Naive thymus-derived CD4-positive, alpha-beta T cell (primary cell): Measurements from ENCODE around the gene LAMP2. TPM values are rescaled to one million over a fixed set of nuclear protein-coding genes. Genes with fewer than 3 reads are reported as not detected.
"Not testable (repeated sequence)": the region's sequence is repeated elsewhere in the genome, so short reads cannot be mapped to it uniquely, and the experiment has no call there.

Experiments used
- ATAC-seq: fragments of 150-1000 bp; cut with Tn5 transposase; 2 replicates; pipeline ENCODE4 v1.10.0; 2021; ENCODE audit warnings: mild to moderate bottlenecking, moderate library complexity
- CTCF ChIA-PET: fragments of 350-600 bp; sonication (Branson Sonifier 250); formaldehyde crosslinking; loops from one replicate; lab custom pipeline; 2021; ENCODE audit warnings: antibody characterized with exemption; lab: Charles Lee
- POLR2A ChIA-PET: fragments of 350-600 bp; sonication (Branson Sonifier 250); formaldehyde crosslinking; loops from one replicate; lab custom pipeline; 2021; ENCODE audit warnings: antibody characterized with exemption, inconsistent platforms; lab: Charles Lee
- DNase-seq, 9 donors: peaks; one replicate each; pipeline versions ENCODE4 v3.0.0 to v3.0.0-alpha.2; 2020 to 2022; ENCODE audit warnings: mixed read lengths in 1 of 9
- H3K27ac ChIP-seq: one replicate; pipeline ENCODE4 v1.7.0; 2013; ENCODE audit warnings: mild to moderate bottlenecking, low read depth, low read length, moderate library complexity
- H3K27me3 ChIP-seq, 2 donors: one replicate each; pipeline ENCODE4 v1.7.0; 2013; ENCODE audit warnings: low read length in 2 of 2, mild to moderate bottlenecking in 2 of 2, moderate library complexity in 2 of 2; ENCODE audit not compliant: control insufficient read depth in 2 of 2, insufficient read depth in 2 of 2
- H3K36me3 ChIP-seq, 3 experiments: 1 replicate in 2 of 3; 2 replicates in 1 of 3; pipeline ENCODE4 v1.7.0; 2013; ENCODE audit warnings: low read length in 3 of 3, mild to moderate bottlenecking in 3 of 3, moderate library complexity in 1 of 3; ENCODE audit not compliant: insufficient read depth in 3 of 3, control insufficient read depth in 2 of 3
- H3K4me1 ChIP-seq, 2 donors: one replicate each; pipeline ENCODE4 v1.7.0; 2013; ENCODE audit warnings: low read length in 2 of 2, mild to moderate bottlenecking in 2 of 2, moderate library complexity in 1 of 2; ENCODE audit not compliant: control insufficient read depth in 2 of 2, insufficient read depth in 2 of 2
- H3K4me3 ChIP-seq: 2 replicates; pipeline ENCODE4 v1.7.0; 2013; ENCODE audit warnings: mild to moderate bottlenecking, low read length
- H3K9me3 ChIP-seq, 3 experiments: 1 replicate in 2 of 3; 2 replicates in 1 of 3; pipeline ENCODE4 v1.7.0; 2013; ENCODE audit warnings: low read length in 3 of 3; ENCODE audit not compliant: control insufficient read depth in 2 of 3
- H3K27ac Mint-ChIP-seq, 9 donors: one replicate each; pipeline ENCODE4 v1.8.0; 2020 to 2022; ENCODE audit warnings: mixed read lengths in 9 of 9, mild to moderate bottlenecking in 8 of 9, moderate library complexity in 5 of 9, inconsistent platforms in 2 of 9
- H3K27me3 Mint-ChIP-seq, 5 donors: one replicate each; pipeline ENCODE4 v1.8.0; 2021 to 2022; ENCODE audit warnings: mixed read lengths in 5 of 5, mild to moderate bottlenecking in 1 of 5
- H3K36me3 Mint-ChIP-seq, 5 donors: one replicate each; pipeline ENCODE4 v1.8.0; 2020 to 2022; ENCODE audit warnings: mixed read lengths in 5 of 5, mild to moderate bottlenecking in 3 of 5, inconsistent platforms in 1 of 5
- H3K4me1 Mint-ChIP-seq, 7 donors: one replicate each; pipeline ENCODE4 v1.8.0; 2020 to 2022; ENCODE audit warnings: mixed read lengths in 7 of 7, mild to moderate bottlenecking in 3 of 7, inconsistent platforms in 1 of 7
- H3K4me3 Mint-ChIP-seq, 10 donors: one replicate each; pipeline ENCODE4 v1.8.0; 2020 to 2022; ENCODE audit warnings: mild to moderate bottlenecking in 10 of 10, mixed read lengths in 10 of 10, moderate library complexity in 6 of 10, inconsistent platforms in 2 of 10
- H3K9me3 Mint-ChIP-seq, 11 donors: one replicate each; pipeline ENCODE4 v1.8.0; 2020 to 2022; ENCODE audit warnings: mixed read lengths in 11 of 11, mild to moderate bottlenecking in 4 of 11, inconsistent platforms in 1 of 11, moderate library complexity in 1 of 11
- intact Hi-C, 2 donors: fragments of 100-400 bp; cut with micrococcal nuclease; formaldehyde crosslinking; loops; one replicate each; pipeline ENCODE4 v1.15.1; 2023
- polyA plus RNA-seq, 2 donors: library from polyadenylated mRNA; unstranded; fragments of 300-500 nt; fragmentation: Illumina TruSeq; gene quantifications; one replicate each; pipeline ENCODE4 v1.2.3, GENCODE V29; 2021
- total RNA-seq, 6 experiments: library from RNA in 5 of 6; stranded (reverse) in 5 of 6; gene quantifications; 1 replicate in 5 of 6; 2 replicates in 1 of 6; pipeline ENCODE4 v1.2.3 and lab custom pipeline; 2021 to 2026

LAMP2 gene
- total and polyA plus RNA-seq, 7 experiments from 2014 or later, result 22.5 to 92.3 (median 47.1) TPM

DNA sequence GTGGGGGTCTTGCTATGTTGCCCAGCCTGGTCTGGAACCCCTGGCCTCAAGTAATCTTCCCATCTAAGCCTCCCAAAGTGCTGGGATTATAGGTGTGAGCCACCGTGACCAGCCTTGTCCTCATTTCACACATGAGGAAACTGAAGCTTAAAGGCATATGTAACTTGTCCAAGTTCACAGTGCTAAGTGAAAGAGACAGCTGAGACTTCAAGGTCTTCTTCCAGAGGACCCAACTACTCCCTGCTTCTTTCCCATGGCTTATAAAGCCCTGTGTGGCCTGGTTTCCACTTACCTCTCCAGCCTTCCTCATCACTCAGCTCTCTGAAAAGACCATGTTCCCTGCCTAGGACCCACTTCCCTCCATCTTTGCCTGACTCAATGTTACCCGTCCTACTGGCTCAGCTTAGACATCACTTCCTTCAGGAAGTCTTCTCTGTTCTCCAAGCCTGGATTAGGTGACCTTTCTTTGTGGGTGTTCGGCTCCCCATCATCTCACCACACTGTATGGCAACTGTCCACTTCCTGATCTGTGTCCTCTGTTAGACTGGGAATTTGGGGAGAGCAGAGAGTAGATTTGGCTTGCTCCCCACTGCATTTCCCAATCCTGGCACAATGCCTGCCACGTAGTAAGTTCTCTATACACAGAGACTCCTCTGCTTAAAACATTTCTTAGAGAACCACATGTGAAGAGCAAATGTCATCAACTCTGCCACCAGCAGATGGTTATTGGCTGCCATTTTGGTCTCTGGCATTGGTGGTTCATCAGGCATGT, 30.4 kb upstream of the LAMP2 start:
- ChIA-PET CTCF (interaction anchor here (1.1 to 2.8 kb wide), 2 partner anchors 164 to 272 kb away, joined by 3 to 15 read pairs; no protein-coding TSS in a partner anchor), POLR2A (no interaction called here)
- ATAC-seq, result no peak
- no peaks in the 10 kb centered on the region for H3K36me3 ChIP-seq
- peak overlapping the region in 1 of 9 donors; percentile 1 for H3K27ac Mint-ChIP-seq
- no peak overlapping the region for H3K4me3 Mint-ChIP-seq
- peaks cover 0 to 5% (median 0%) of the 10 kb centered on the region in 5 donors for H3K27me3 Mint-ChIP-seq
- H3K27me3 ChIP-seq, result no peaks in the 10 kb centered on the region
- no peaks in the 10 kb centered on the region for H3K4me1 ChIP-seq
- no peak overlapping the region for H3K27ac ChIP-seq
- H3K9me3 ChIP-seq, result no peaks in the 10 kb centered on the region
- no peaks in the 10 kb centered on the region for H3K36me3 Mint-ChIP-seq
- DNase-seq, result no peak
- intact Hi-C loops, result loop anchor here in 1 of 2 donors (2.0 kb wide), 1 partner anchor 61 kb away; the partner anchor contains the start of gene CUL4B
- H3K4me3 ChIP-seq, result no peak overlapping the region
- H3K4me1 Mint-ChIP-seq, result peaks cover 5 to 11% (median 6%) of the 10 kb centered on the region in 7 donors
- H3K9me3 Mint-ChIP-seq, result no peaks in the 10 kb centered on the region

DNA sequence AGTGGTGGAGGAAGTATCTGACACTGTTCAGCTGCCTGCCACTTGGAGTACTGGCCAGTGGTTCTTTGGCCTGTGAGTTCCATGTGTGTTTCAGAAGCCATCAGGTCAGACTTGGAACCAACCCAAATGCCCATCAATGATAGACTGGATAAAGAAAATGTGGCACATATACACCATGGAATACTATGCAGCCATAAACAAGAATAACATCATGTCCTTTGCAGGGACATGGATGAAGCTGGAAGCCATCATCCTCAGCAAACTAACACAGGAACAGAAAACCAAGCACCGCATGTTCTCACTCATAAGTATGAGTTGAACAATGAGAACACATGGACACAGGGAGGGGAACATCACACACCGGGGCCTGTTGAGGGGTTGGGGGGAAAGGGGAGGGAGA, 21.0 kb upstream of the LAMP2 start:
- H3K27me3 ChIP-seq, H3K27ac ChIP-seq, H3K36me3 Mint-ChIP-seq, intact Hi-C loops, CTCF ChIA-PET, H3K4me3 Mint-ChIP-seq, H3K36me3 ChIP-seq, DNase-seq, H3K9me3 ChIP-seq, H3K9me3 Mint-ChIP-seq, H3K27me3 Mint-ChIP-seq, H3K4me3 ChIP-seq, ATAC-seq, POLR2A ChIA-PET: not testable (repeated sequence)
- Mint-ChIP-seq H3K27ac (peak overlapping the region in 1 of 9 donors; percentile 17), H3K4me1 (peaks cover 5 to 25% (median 19%) of the 10 kb centered on the region in 7 donors)
- H3K4me1 ChIP-seq, result peaks cover 9 to 18% of the 10 kb centered on the region in 2 donors

DNA sequence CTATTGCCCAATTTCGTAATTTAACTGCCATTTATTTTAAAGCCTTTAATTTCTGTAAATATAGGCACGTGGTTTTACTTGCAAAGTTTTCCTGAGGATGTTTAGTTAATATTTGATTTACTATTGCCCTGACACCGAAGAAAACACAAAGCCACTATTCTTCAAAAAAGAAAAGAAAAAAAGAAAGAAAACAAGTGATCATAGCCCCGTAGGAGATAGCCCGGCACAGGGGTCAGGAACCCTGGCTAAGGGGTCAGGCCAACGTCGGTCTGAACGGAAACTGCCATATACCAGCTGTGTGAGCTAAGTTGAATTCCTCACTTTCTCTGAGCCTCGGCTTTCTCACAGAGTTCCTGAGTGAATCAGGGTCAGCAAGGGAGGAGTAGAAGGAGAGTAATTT, 17.7 kb upstream of the LAMP2 start:
- CTCF ChIA-PET, result interaction anchor here (1.5 kb wide), 1 partner anchor 176 kb away, joined by 3 read pairs; no protein-coding TSS in a partner anchor
- Mint-ChIP-seq H3K36me3 (no peaks in the 10 kb centered on the region), H3K4me3 (peak overlapping the region in 6 of 10 donors; percentile 7 to 89 (median 30)), H3K9me3 (no peaks in the 10 kb centered on the region), H3K4me1 (peaks cover 5 to 28% (median 19%) of the 10 kb centered on the region in 7 donors), H3K27ac (peak overlapping the region in 4 of 9 donors; percentile 2 to 84 (median 41)), H3K27me3 (no peaks in the 10 kb centered on the region)
- no peak for DNase-seq
- POLR2A ChIA-PET, result interaction anchor here (0.7 to 1.4 kb wide), 3 partner anchors 10 to 177 kb away, joined by 3 to 5 read pairs (median 3); no protein-coding TSS in a partner anchor
- Histone ChIP-seq H3K4me3 (no peak overlapping the region), H3K27me3 (no peaks in the 10 kb centered on the region), H3K36me3 (no peaks in the 10 kb centered on the region), H3K9me3 (no peaks in the 10 kb centered on the region), H3K4me1 (peaks cover 9 to 18% of the 10 kb centered on the region in 2 donors), H3K27ac (no peak overlapping the region)
- ATAC-seq, result no peak
- intact Hi-C loops, result loop anchor here (2.0 to 5.0 kb wide), 5 partner anchors 34 to 236 kb away; partner anchors contain the start of genes MCTS1 (in 2 of the 2), ZBTB33 (in 2 of the 2) and CUL4B (in 1 of the 2)

DNA sequence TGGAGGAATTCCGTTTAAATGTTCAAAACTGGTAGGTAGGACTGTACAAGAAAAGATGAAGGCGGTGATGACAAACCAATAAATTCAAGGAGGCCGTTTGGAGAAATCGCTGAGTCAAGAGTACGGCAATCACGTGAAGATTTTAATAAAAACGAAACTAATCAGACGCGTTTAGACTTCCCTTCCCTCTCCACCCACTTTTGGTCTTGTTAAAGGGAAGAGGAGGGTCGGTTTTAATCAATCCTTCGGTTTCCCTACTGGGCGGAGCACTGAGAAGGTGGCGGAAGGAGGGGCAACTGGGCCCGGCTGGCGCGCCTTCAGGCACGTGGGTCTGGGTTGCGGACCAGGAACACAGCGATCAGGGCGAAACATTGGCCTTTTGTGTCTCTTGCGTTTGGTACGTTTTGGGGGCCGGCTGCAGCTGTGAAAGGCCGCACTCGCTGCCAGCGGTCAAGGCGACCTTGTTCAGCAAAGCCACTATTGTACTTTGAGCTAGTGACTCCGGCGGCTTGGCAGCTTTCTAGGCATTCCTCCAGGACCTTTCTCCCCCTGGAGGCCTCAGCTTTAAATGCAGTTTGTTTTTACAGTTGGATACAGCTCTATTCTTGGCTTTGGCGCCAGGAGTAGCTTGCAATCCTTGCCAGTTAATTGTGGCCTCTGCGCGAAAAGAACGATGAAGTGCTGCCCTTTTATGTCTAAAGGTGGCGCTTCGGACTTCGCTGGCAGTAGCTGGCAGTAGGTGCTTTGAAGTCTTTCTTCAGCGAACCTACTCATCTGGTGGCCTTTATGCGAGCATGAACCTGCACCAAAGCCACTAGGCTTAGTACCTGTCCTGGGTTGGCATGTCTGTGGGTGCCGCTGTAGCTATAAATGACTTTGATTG, 16.8 kb upstream of the LAMP2 start:
- H3K27ac ChIP-seq, result peak overlapping the region; percentile 69
- H3K27me3 Mint-ChIP-seq, result no peaks in the 10 kb centered on the region
- no peaks in the 10 kb centered on the region for H3K9me3 Mint-ChIP-seq
- CTCF ChIA-PET, result interaction anchor here (0.9 to 1.6 kb wide), 6 partner anchors 17 to 177 kb away, joined by 3 to 6 read pairs (median 4); partner anchors contain the start of gene LAMP2
- no peaks in the 10 kb centered on the region for H3K9me3 ChIP-seq
- H3K27ac Mint-ChIP-seq, result peak overlapping the region; percentile 81 to 96 (median 91)
- ATAC-seq (peak; percentile 83), DNase-seq (peak; percentile 21 to 52 (median 43))
- peak overlapping the region; percentile 89 for H3K4me3 ChIP-seq
- H3K4me3 Mint-ChIP-seq, result peak overlapping the region; percentile 81 to 94 (median 89)
- no peaks in the 10 kb centered on the region for H3K36me3 ChIP-seq
- peaks cover 5 to 28% (median 19%) of the 10 kb centered on the region in 7 donors for H3K4me1 Mint-ChIP-seq
- H3K36me3 Mint-ChIP-seq, result no peaks in the 10 kb centered on the region
- intact Hi-C loops, result loop anchor here (1.0 to 5.0 kb wide), 7 partner anchors 17 to 235 kb away; partner anchors contain the start of genes LAMP2 (in 2 of the 2), MCTS1 (in 2 of the 2), ZBTB33 (in 2 of the 2) and C1GALT1C1 (in 1 of the 2)
- no peaks in the 10 kb centered on the region for H3K27me3 ChIP-seq
- POLR2A ChIA-PET, result interaction anchor here (0.7 to 1.4 kb wide), 8 partner anchors 9 to 177 kb away, joined by 3 to 7 read pairs (median 3); partner anchors contain the start of genes CUL4B and LAMP2
- H3K4me1 ChIP-seq, result peaks cover 9 to 18% of the 10 kb centered on the region in 2 donors

DNA sequence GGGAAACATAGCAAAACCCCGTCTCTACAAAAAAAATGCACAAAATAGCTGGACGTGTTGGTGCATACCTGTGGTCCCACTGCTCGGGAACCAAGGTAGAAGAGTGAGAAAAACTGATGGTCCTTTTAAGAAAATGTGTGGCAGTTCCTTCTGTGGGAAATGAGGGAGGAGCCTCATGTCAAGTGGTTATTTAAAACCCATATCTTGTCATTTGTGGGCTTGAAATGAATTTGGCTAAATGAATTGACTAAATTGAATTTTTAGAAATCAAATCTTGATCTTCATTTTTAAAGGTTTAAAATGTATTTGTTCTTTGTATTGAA, 16.2 kb upstream of the LAMP2 start:
- DNase-seq (no peak), ATAC-seq (no peak)
- H3K27me3 Mint-ChIP-seq, result no peaks in the 10 kb centered on the region
- H3K27ac Mint-ChIP-seq, result peak overlapping the region; percentile 81 to 96 (median 91)
- no peaks in the 10 kb centered on the region for H3K36me3 Mint-ChIP-seq
- H3K36me3 ChIP-seq, result no peaks in the 10 kb centered on the region
- ChIA-PET CTCF (interaction anchor here (1.0 to 1.6 kb wide), 3 partner anchors 16 to 175 kb away, joined by 4 to 6 read pairs (median 4); partner anchors contain the start of gene LAMP2), POLR2A (interaction anchor here (1.2 kb wide), 1 partner anchor 17 kb away, joined by 7 read pairs; the partner anchor contains the start of gene LAMP2)
- peak overlapping the region; percentile 89 for H3K4me3 ChIP-seq
- peaks cover 9 to 18% of the 10 kb centered on the region in 2 donors for H3K4me1 ChIP-seq
- H3K4me3 Mint-ChIP-seq, result peak overlapping the region; percentile 81 to 94 (median 89)
- no peaks in the 10 kb centered on the region for H3K9me3 ChIP-seq
- no peaks in the 10 kb centered on the region for H3K27me3 ChIP-seq
- no peaks in the 10 kb centered on the region for H3K9me3 Mint-ChIP-seq
- H3K27ac ChIP-seq, result peak overlapping the region; percentile 69
- H3K4me1 Mint-ChIP-seq, result peaks cover 5 to 28% (median 19%) of the 10 kb centered on the region in 7 donors
- intact Hi-C loops, result loop anchor here (1.0 to 5.0 kb wide), 6 partner anchors 16 to 233 kb away; partner anchors contain the start of genes LAMP2 (in 2 of the 2), MCTS1 (in 2 of the 2), C1GALT1C1 (in 1 of the 2) and CUL4B (in 1 of the 2)

DNA sequence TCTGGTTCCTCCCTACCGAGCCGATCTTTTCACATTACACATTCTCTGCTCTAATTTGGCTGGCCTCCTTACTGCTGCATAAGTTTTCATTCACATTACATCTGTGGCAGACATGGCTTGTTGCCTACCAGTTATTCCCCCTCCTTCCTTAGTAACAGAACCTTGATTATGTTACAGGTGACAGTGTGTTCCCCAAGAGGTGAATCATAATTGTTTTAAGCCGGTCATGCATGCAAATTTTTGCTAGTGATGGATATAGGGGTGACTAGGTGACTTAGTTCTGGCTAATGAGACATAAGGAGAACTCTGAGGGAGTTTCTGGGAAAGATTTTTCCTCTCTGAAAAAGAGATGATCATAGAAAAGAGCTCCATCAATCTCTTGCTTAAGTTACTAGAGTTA, 8.4 kb upstream of the LAMP2 start:
- Histone ChIP-seq H3K9me3 (no peaks in the 10 kb centered on the region), H3K4me1 (no peaks in the 10 kb centered on the region), H3K4me3 (no peak overlapping the region), H3K27ac (no peak overlapping the region), H3K27me3 (no peaks in the 10 kb centered on the region), H3K36me3 (no peaks in the 10 kb centered on the region)
- ATAC-seq (no peak), DNase-seq (no peak)
- Mint-ChIP-seq H3K27me3 (no peaks in the 10 kb centered on the region), H3K4me1 (peaks cover 0 to 5% (median 0%) of the 10 kb centered on the region in 7 donors), H3K27ac (no peak overlapping the region), H3K9me3 (no peaks in the 10 kb centered on the region), H3K36me3 (no peaks in the 10 kb centered on the region), H3K4me3 (no peak overlapping the region)
- ChIA-PET CTCF (interaction anchor here (1.6 kb wide), 1 partner anchor 21 kb away, joined by 3 read pairs; no protein-coding TSS in a partner anchor), POLR2A (interaction anchor here (0.6 to 1.3 kb wide), 2 partner anchors 9 to 227 kb away, joined by 3 read pairs; partner anchors contain the start of gene ZBTB33)
- intact Hi-C loops, result no loop called here
